Activated CD4-positive, alpha-beta T cell treated with anti-CD3 and anti-CD28 coated beads for 48 hours (primary cell): ENCODE data around the gene MEIKIN.
"Not testable (repeated sequence)": the region's sequence is repeated elsewhere in the genome, so short reads cannot be mapped to it uniquely, and the experiment has no call there.

ENCODE experiments used
- DNase-seq: peaks from one replicate; pipeline ENCODE4 v3.0.0-alpha.2; 2020

MEIKIN gene

GRCh38 chr5:131796793-131797693 is 148.4 kb downstream of the MEIKIN start, which contains the start of gene FNIP1:
TSS of gene FNIP1 (minus strand) at chr5:131797017. CDS start at chr5:131796921, 96 bp downstream.
- DNase-seq = peak; percentile 99

- peak; percentile 52 for DNase-seq
These were observed 149.3 kb downstream of the MEIKIN start for GRCh38 chr5:131795879-131796792.

- DNase-seq = no peak
These were observed 150.2 kb downstream of the MEIKIN start for GRCh38 chr5:131795228-131795627.

GRCh38 chr5:131794586-131794985 is 150.9 kb downstream of the MEIKIN start:
- DNase-seq = no peak

GRCh38 chr5:131792896-131793295 is 152.6 kb downstream of the MEIKIN start:
- DNase-seq = no peak

GRCh38 chr5:131791866-131792265 is 153.6 kb downstream of the MEIKIN start:
- no peak for DNase-seq

GRCh38 chr5:131790550-131790949 is 154.9 kb downstream of the MEIKIN start:
- no peak for DNase-seq

- DNase-seq = no peak
These were observed 155.7 kb downstream of the MEIKIN start for GRCh38 chr5:131789765-131790164.

- DNase-seq = no peak
These were observed 157.7 kb downstream of the MEIKIN start for GRCh38 chr5:131787736-131788135.

- no peak for DNase-seq
These were observed 158.4 kb downstream of the MEIKIN start for GRCh38 chr5:131786900-131787692.

GRCh38 chr5:131786036-131786435 is 159.4 kb downstream of the MEIKIN start:
- no peak for DNase-seq

GRCh38 chr5:131783874-131784273 is 161.6 kb downstream of the MEIKIN start:
- no peak for DNase-seq

- DNase-seq = no peak
These were observed 162.1 kb downstream of the MEIKIN start for GRCh38 chr5:131783357-131783756.

GRCh38 chr5:131782717-131783116 is 162.7 kb downstream of the MEIKIN start:
- no peak for DNase-seq

- DNase-seq = not testable (repeated sequence)
These were observed 167.3 kb downstream of the MEIKIN start for GRCh38 chr5:131778141-131778540.

GRCh38 chr5:131776450-131776849 is 169.0 kb downstream of the MEIKIN start:
- DNase-seq = no peak

GRCh38 chr5:131774652-131775367 is 170.7 kb downstream of the MEIKIN start:
- no peak for DNase-seq

- DNase-seq = no peak
These were observed 171.7 kb downstream of the MEIKIN start for GRCh38 chr5:131773805-131774204.

- no peak for DNase-seq
These were observed 173.8 kb downstream of the MEIKIN start for GRCh38 chr5:131771692-131772091.

- DNase-seq = no peak
These were observed 175.5 kb downstream of the MEIKIN start for GRCh38 chr5:131769961-131770360.

GRCh38 chr5:131769336-131769735 is 176.1 kb downstream of the MEIKIN start:
- DNase-seq = no peak

GRCh38 chr5:131767891-131768290 is 177.6 kb downstream of the MEIKIN start:
- DNase-seq = no peak
